A673 (cell line): ENCODE results near the gene PMEPA1.

ENCODE experiments used
- CTCF ChIP-seq: fragments of 300-800, 200-600 bp; sonication (generic); conservative IDR thresholded peaks from 2 replicates; pipeline ENCODE4 v1.5.1; 2017; ENCODE audit warnings: low read depth, mild to moderate bottlenecking, antibody characterized with exemption, low read length, moderate library complexity, mixed read lengths
- EZH2 ChIP-seq: fragments of 200-600 bp; sonication (generic); IDR thresholded peaks from 2 replicates; pipeline ENCODE4 v1.6.1; 2017; ENCODE audit warnings: borderline replicate concordance, low read depth, mild to moderate bottlenecking, mixed read lengths, antibody characterized with exemption, low read length; ENCODE audit not compliant: poor library complexity, severe bottlenecking

GRCh38 chr20:57717797-57718196 lies 8.0 kb upstream of the PMEPA1 start:
- no peak for TF ChIP-seq CTCF
- no peak for TF ChIP-seq EZH2
